ENCODE data around the gene STAG3. TPM values are rescaled to one million over a fixed set of nuclear protein-coding genes. Genes with fewer than 3 reads are reported as not detected.
"Not testable (repeated sequence)": the region's sequence is repeated elsewhere in the genome, so short reads cannot be mapped to it uniquely, and the experiment has no call there.

The STAG3 gene
- total RNA-seq, 3 donors from 2014 or later: 0.80 to 3.3 (median 1.3) TPM

DNA sequence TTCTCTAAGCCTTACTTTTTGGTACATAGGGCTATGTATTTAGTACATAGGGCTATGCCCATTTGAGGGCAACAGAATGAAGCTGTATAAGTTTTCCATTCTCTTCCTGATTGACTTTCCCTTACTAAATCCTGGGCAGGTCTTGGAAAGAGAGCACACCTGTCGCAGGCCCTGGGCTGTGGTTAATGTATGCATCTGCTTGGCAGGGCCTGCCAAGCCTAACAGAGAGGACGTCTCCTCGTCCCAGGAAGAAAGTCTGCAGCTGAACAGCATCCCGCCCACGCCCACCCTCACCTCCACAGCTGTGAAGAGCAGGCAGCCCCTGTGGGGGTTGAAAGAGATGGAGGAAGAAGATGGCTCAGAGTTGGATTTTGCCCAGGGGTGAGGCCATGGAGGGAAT is 33.1 kb downstream of the STAG3 start:
- Histone ChIP-seq H3K9me3 (no peaks in the 10 kb centered on the region), H3K27ac (no peak overlapping the region), H3K27me3 (no peaks in the 10 kb centered on the region), H3K4me3 (no peak overlapping the region), H3K4me1 (no peaks in the 10 kb centered on the region), H3K36me3 (no peaks in the 10 kb centered on the region)
- no peak for DNase-seq (ENCODE audit: low spot score in 2 of 2)
- TF ChIP-seq, protein P1, sequence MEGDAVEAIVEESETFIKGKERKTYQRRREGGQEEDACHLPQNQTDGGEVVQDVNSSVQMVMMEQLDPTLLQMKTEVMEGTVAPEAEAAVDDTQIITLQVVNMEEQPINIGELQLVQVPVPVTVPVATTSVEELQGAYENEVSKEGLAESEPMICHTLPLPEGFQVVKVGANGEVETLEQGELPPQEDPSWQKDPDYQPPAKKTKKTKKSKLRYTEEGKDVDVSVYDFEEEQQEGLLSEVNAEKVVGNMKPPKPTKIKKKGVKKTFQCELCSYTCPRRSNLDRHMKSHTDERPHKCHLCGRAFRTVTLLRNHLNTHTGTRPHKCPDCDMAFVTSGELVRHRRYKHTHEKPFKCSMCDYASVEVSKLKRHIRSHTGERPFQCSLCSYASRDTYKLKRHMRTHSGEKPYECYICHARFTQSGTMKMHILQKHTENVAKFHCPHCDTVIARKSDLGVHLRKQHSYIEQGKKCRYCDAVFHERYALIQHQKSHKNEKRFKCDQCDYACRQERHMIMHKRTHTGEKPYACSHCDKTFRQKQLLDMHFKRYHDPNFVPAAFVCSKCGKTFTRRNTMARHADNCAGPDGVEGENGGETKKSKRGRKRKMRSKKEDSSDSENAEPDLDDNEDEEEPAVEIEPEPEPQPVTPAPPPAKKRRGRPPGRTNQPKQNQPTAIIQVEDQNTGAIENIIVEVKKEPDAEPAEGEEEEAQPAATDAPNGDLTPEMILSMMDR (IDR thresholded peaks at IDR 0.05): no peak
- TF ChIP-seq POLR2AphosphoS5 (IDR thresholded peaks at IDR 0.05): no peak
- TF ChIP-seq POLR2A (IDR thresholded peaks at IDR 0.05): no peak
- intact Hi-C loops (cut with DNase I; ENCODE audit: low total_unique reads): no loop called here

DNA sequence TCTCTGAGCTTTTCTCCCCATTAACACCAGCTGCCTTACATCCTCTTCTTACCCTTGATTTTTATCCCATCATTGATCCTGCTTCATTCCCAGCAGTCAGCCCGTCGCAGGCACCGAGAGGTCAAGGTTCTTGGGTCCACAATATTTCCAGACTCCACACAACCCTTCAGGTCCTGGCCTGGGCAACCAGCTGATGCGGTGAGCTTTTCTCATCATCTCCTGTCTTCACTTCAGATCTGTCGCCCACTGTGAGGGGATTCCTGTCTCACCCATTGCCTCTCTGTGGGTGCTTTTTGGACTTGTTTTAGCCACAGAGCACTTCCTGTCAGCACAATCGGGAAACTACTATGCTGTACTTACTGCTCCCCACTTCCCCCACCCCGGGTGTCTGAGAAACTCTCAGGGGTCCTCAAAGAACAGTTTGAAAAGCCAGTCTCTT is 33.6 kb downstream of the STAG3 start:
- no peaks in the 10 kb centered on the region for H3K4me1 ChIP-seq
- DNase-seq (ENCODE audit: low spot score in 2 of 2): no peak
- H3K27ac ChIP-seq: no peak overlapping the region
- H3K9me3 ChIP-seq: no peaks in the 10 kb centered on the region
- H3K27me3 ChIP-seq: no peaks in the 10 kb centered on the region
- TF ChIP-seq, protein P1 (IDR thresholded peaks at IDR 0.05): no peak
- TF ChIP-seq POLR2AphosphoS5 (IDR thresholded peaks at IDR 0.05) (no peak), POLR2A (IDR thresholded peaks at IDR 0.05) (no peak)
- intact Hi-C loops (cut with DNase I; ENCODE audit: low total_unique reads): no loop called here
- H3K36me3 ChIP-seq: no peaks in the 10 kb centered on the region
- no peak overlapping the region for H3K4me3 ChIP-seq

DNA sequence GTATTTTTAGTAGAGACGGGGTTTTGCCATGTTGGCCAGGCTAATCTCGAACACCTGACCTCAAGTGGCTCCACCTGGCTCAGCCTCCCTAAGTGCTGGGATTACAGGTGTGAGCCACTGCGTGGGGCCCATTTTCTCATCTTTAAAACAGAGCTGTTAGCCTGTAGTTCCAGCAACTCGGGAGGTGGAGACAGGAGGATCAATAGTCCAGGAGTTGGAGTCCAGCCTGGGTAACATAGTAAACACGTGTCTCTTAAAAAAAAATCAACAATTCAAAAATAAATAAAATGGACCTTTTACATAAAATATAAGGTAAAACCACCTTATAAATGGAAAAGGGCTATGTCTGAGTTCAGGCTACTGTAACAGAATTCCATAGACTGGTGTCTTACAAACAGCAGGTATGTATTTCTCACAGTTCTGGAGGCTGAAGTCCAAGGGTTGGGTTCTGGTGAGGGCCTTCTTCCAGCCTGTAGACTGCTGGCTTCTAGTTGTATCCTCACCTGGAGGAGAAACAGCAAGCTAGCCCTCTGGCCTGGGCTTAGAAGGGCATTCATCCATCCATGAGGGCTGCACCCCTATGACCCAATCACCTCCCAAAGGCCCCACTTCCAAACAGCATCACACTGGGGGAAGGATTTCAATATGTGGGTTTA is 35.0 kb downstream of the STAG3 start:
- Histone ChIP-seq H3K9me3 (no peaks in the 10 kb centered on the region), H3K4me3 (no peak overlapping the region), H3K27ac (no peak overlapping the region), H3K27me3 (no peaks in the 10 kb centered on the region), H3K36me3 (no peaks in the 10 kb centered on the region), H3K4me1 (no peaks in the 10 kb centered on the region)
- TF ChIP-seq POLR2AphosphoS5 (IDR thresholded peaks at IDR 0.05) (no peak), POLR2A (IDR thresholded peaks at IDR 0.05) (no peak)
- TF ChIP-seq, protein P1 (IDR thresholded peaks at IDR 0.05): no peak
- intact Hi-C loops (cut with DNase I; ENCODE audit: low total_unique reads): no loop called here
- no peak for DNase-seq (ENCODE audit: low spot score in 2 of 2)

DNA sequence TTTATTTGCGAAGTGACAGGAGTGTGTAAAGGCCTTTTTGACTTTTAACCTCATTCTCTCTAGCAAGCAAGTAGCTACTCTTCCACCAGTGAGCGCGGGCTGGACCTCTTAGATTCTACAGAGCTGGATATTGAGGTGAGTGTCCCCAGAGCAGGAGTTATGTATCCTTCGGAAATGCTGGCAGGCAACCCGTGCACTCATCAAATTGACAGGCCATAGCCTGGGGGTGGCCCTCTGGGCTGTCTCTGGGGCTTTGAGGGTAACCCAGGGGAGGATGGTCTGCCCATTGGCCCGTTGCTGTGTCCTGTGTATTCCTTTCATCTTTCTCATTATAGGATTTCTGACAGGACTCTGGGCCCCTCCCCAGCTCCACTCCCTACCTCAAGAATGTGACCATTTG is 36.0 kb downstream of the STAG3 start:
- TF ChIP-seq, protein P1 (IDR thresholded peaks at IDR 0.05): no peak
- no peak for TF ChIP-seq POLR2A (IDR thresholded peaks at IDR 0.05)
- TF ChIP-seq POLR2AphosphoS5 (IDR thresholded peaks at IDR 0.05): no peak
- Histone ChIP-seq H3K4me3 (no peak overlapping the region), H3K4me1 (no peaks in the 10 kb centered on the region), H3K27ac (no peak overlapping the region), H3K36me3 (no peaks in the 10 kb centered on the region), H3K9me3 (no peaks in the 10 kb centered on the region), H3K27me3 (no peaks in the 10 kb centered on the region)
- intact Hi-C loops (cut with DNase I; ENCODE audit: low total_unique reads): no loop called here
- DNase-seq (ENCODE audit: low spot score in 2 of 2): no peak

DNA sequence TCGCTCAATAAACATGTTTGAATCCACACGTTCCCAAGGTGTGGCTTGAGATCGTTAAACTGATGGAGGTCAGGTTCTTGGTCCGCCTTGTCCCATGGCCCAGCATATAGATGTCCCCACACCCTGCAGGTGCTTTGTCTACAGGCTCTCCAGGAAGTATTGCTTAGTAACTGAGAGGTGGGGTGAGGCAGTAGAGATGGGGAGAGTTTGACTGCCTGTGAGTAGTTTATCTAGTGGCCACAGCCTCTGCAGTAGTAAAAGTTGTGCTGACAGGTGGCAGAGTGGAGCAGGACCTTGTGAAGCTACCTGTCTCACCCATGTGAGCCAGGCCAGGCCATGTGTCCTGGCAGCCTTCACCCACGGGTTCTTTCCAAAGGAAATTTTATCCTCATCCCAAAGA is 36.6 kb downstream of the STAG3 start:
- H3K36me3 ChIP-seq; H3K9me3 ChIP-seq; H3K4me3 ChIP-seq; H3K27me3 ChIP-seq; DNase-seq (ENCODE audit: low spot score in 2 of 2); H3K27ac ChIP-seq; H3K4me1 ChIP-seq; intact Hi-C loops (cut with DNase I; ENCODE audit: low total_unique reads): not testable (repeated sequence)
